Cardiac muscle cell (in vitro differentiated cells and primary cell): Measurements from ENCODE around the gene SLC26A6. TPM values are rescaled to one million over a fixed set of nuclear protein-coding genes. Genes with fewer than 3 reads are reported as not detected.

Source experiments
- DNase-seq, 2 donors: peaks; one replicate each; pipeline versions ENCODE4 v3.0.0 to v3.0.0-alpha.2; 2010 to 2017; ENCODE audit warnings: low read depth in 1 of 2, low spot score in 1 of 2
- H3K27ac ChIP-seq: fragments of 200-600 bp; sonication (generic); 2 replicates; pipeline ENCODE4 v1.5.1; 2016
- H3K27me3 ChIP-seq: fragments of 200-600 bp; sonication (generic); 2 replicates; pipeline ENCODE4 v1.6.0; 2016; ENCODE audit warnings: control low read depth
- H3K36me3 ChIP-seq: fragments of 200-600 bp; sonication (generic); 2 replicates; pipeline ENCODE4 v1.5.1; 2016; ENCODE audit warnings: control low read depth
- H3K4me1 ChIP-seq: fragments of 200-600 bp; sonication (generic); 2 replicates; pipeline ENCODE4 v1.8.1; 2017; ENCODE audit warnings: low read depth, mild to moderate bottlenecking, mixed run types
- H3K4me3 ChIP-seq: fragments of 200-600 bp; sonication (generic); 2 replicates; pipeline ENCODE4 v1.5.1; 2016; ENCODE audit warnings: mild to moderate bottlenecking
- H3K9me3 ChIP-seq: fragments of 200-600 bp; sonication (generic); 2 replicates; pipeline ENCODE4 v1.5.1; 2017; ENCODE audit warnings: low read depth, mild to moderate bottlenecking, control low read depth
- polyA plus RNA-seq: library from polyadenylated mRNA; unstranded; fragments of >200 nt; fragmentation: Nextera tagmentation; extraction: Ambion mirVana; gene quantifications from 2 replicates; pipeline ENCODE4 v1.2.1, GENCODE V29; 2016
- total RNA-seq: library from RNA; depleted of rRNA; stranded (reverse); fragments of >200 nt; gene quantifications from 2 replicates; pipeline ENCODE4 v1.2.3, GENCODE V29; 2016
- TF ChIP-seq, protein P1 (sequence below): IDR thresholded peaks from 2 replicates; pipeline ENCODE4 v1.5.1; 2012; ENCODE audit warnings: low read depth, mild to moderate bottlenecking, low read length

Gene SLC26A6
- total and polyA plus RNA-seq, 2 experiments from 2014 or later, result 68.1 to 87.4 TPM

DNA sequence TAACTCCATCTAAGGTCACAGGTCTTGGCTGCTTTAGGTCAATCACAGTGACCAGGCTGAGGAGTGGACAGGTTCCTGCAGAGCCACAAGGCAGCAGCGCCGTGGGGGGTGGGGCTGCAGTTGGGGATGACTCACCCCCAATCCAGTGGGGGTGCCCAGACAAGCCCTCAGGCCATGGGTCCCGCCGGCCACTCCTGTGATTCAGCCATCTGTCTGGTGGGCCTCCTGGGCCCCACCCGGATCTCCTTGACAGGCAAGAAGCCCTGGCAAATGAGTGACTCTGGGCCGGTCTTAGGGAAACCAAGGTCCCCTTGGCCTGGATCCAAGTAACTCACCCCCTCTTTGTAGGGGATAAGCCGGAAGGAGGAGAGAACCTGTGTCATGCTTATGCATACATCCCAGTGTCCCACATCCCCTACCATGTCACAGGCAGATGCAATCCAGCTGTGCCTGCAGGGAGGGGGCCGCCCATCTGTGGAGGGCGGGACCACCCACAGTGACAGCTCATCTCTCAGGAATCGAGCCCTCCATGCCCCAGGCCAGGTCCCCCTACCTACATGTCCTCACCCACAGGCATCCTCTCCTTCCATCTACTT is 39.6 kb downstream of the SLC26A6 start:
- H3K27ac ChIP-seq, result peak overlapping the region; percentile 81
- TF ChIP-seq, protein P1, sequence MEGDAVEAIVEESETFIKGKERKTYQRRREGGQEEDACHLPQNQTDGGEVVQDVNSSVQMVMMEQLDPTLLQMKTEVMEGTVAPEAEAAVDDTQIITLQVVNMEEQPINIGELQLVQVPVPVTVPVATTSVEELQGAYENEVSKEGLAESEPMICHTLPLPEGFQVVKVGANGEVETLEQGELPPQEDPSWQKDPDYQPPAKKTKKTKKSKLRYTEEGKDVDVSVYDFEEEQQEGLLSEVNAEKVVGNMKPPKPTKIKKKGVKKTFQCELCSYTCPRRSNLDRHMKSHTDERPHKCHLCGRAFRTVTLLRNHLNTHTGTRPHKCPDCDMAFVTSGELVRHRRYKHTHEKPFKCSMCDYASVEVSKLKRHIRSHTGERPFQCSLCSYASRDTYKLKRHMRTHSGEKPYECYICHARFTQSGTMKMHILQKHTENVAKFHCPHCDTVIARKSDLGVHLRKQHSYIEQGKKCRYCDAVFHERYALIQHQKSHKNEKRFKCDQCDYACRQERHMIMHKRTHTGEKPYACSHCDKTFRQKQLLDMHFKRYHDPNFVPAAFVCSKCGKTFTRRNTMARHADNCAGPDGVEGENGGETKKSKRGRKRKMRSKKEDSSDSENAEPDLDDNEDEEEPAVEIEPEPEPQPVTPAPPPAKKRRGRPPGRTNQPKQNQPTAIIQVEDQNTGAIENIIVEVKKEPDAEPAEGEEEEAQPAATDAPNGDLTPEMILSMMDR, result no peak
- no peak overlapping the region for H3K4me3 ChIP-seq
- peaks cover 6% of the 10 kb centered on the region for H3K4me1 ChIP-seq
- H3K36me3 ChIP-seq, result peaks cover 14% of the 10 kb centered on the region
- H3K27me3 ChIP-seq, result no peaks in the 10 kb centered on the region
- no peaks in the 10 kb centered on the region for H3K9me3 ChIP-seq
- DNase-seq, result peak in 1 of 2 donors; percentile 67

DNA sequence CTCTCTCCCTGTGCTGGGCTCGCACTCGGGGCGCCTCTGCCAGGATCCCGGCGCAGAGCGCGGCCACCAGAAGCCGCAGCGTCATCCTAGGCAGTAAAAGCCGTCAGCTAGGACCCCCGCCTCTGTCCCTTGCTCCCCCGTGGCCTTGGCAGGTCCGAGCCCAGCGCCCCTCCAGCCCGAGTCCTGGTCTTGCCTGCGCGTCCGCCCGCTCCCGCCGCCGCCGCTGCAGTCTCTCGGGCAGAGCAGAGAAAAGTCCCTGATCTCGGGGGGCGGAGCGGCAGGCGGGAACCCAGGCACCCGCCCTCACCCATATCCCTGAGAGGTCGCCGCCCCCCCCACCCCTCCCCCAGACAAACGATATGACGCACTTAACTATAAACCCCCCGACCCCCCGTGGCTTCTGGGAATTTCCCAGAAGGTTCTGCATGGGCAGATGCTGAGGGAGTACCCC is 40.2 kb downstream of the SLC26A6 start, which contains the start of gene COL7A1:
Gene COL7A1, minus strand, starts transcription at position 255 of the 451 bp plus-strand sequence. Its CDS starts 170 bp downstream, at position 85.
- H3K36me3 ChIP-seq, result peaks cover 9% of the 10 kb centered on the region
- no peak for DNase-seq
- H3K4me3 ChIP-seq, result no peak within 1 kb of the TSS
- TF ChIP-seq, protein P1, result no peak
- H3K4me1 ChIP-seq, result peaks cover 6% of the 10 kb centered on the region
- H3K9me3 ChIP-seq, result no peaks in the 10 kb centered on the region
- H3K27ac ChIP-seq, result peak within 1 kb of the TSS; percentile 81
- no peaks in the 10 kb centered on the region for H3K27me3 ChIP-seq

DNA sequence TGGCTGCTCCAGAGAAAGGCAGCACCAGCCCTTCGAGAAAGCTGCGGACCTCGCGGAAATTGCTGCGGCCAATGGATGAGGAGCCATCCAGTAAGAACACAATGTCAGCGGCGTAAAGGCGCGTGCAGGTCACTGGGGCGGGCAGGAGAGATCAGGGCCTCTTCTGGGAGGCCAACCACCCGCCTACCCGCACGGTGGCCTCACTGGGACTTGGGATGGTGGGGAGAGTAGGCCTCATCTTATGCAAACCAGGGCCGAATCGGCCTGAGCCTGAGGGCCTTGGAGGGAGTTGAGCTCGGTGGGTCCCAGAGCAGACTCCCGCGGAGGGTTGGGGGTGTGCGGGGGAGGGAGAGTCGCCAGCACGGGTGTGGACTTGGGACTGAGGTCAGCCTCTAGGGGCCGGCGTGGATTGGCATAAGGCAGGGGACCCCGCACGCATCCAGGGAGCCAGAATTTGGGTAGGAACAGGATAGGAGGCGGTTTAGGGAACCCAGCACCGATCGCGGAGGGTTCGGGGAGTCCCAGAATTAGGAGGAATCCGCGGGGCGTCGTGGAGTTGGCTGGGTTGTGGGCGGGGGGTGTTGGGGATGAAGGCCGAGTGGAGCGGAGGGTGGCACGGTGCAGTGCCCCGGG is 40.7 kb downstream of the SLC26A6 start:
- Histone ChIP-seq H3K4me3 (no peak overlapping the region), H3K27ac (no peak overlapping the region), H3K9me3 (no peaks in the 10 kb centered on the region), H3K4me1 (peaks cover 6% of the 10 kb centered on the region), H3K36me3 (peaks cover 3% of the 10 kb centered on the region), H3K27me3 (no peaks in the 10 kb centered on the region)
- peak in 1 of 2 donors; percentile 9 for DNase-seq
- TF ChIP-seq, protein P1, result no peak

DNA sequence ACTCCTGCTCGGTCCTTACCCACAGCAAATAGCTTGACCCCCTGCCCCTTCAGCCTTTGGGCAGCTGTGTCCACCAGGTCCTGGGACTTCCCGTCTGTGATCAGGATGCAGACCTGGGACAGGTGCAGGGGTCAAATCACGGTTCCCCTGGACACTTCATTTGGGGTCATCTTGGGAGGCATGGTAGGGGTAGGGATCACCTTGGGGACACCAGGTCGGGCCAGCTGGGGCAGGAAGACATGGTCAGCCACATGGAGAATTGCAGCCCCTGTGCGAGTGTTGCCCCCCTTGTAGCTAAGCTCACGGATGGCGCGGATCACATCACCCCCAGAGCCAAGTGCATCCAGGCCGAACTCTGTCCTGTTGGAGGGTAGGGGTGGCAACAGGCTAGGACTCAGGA is 41.9 kb downstream of the SLC26A6 start:
- Histone ChIP-seq H3K36me3 (peaks cover 3% of the 10 kb centered on the region), H3K9me3 (no peaks in the 10 kb centered on the region), H3K4me1 (no peaks in the 10 kb centered on the region), H3K27ac (no peak overlapping the region), H3K27me3 (no peaks in the 10 kb centered on the region), H3K4me3 (no peak overlapping the region)
- TF ChIP-seq, protein P1, result no peak
- DNase-seq, result no peak

DNA sequence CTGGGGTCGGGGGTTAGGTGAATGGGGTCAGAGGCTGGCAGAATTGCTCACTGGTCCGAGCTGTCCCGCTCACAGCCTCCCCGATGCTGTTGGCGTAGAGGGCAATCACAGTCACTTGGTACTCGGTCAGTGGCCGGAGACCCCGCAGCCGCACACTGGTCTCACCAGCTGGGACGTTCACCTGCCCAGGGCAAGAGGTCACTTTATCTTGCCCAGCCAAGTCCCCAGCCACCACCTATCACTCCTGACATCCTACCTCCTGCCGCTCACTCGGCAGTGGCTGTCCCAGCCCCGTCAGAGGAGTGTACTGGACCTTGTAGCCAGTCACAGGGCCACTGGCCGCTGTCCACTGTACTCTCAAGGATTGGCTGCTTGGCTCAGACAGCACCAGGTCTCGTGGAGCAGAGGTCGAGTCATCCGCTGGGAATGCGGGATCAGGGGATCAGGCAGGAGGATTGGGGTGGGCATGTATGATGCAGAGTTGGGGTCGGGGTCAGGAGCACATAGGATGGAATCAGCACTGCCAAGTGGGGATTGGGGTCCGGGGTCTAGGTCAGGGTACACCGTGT is 42.7 kb downstream of the SLC26A6 start:
- Histone ChIP-seq H3K27me3 (no peaks in the 10 kb centered on the region), H3K36me3 (peaks cover 3% of the 10 kb centered on the region), H3K4me1 (no peaks in the 10 kb centered on the region), H3K4me3 (no peak overlapping the region), H3K27ac (no peak overlapping the region), H3K9me3 (no peaks in the 10 kb centered on the region)
- TF ChIP-seq, protein P1, result no peak
- no peak for DNase-seq
